Measurements from ENCODE around the gene PPP1R9A.

Gene PPP1R9A

GRCh38 chr7:95095259-95095965 lies 188.0 kb downstream of the PPP1R9A start:
- H3K4me3 ChIP-seq (ENCODE audit: low read depth, low read length), result no peak overlapping the region
- no peaks in the 10 kb centered on the region for H3K9me3 ChIP-seq (ENCODE audit: control insufficient read depth, low read length)

GRCh38 chr7:95095966-95096540 lies 188.7 kb downstream of the PPP1R9A start:
- Histone ChIP-seq H3K27me3 (ENCODE audit: control insufficient read depth, insufficient read depth, low read length) (no peaks in the 10 kb centered on the region), H3K4me3 (ENCODE audit: low read depth, low read length) (no peak overlapping the region), H3K4me1 (peaks cover 5% of the 10 kb centered on the region), H3K36me3 (ENCODE audit: control insufficient read depth, insufficient read depth, low read length) (no peaks in the 10 kb centered on the region), H3K79me2 (no peaks in the 10 kb centered on the region), H3K9ac (no peak overlapping the region), H2AFZ (no peak overlapping the region), H3K27ac (no peak overlapping the region), H3K4me2 (ENCODE audit: low read length) (no peak overlapping the region), H3K9me3 (ENCODE audit: control insufficient read depth, low read length) (no peaks in the 10 kb centered on the region)
- TF ChIP-seq CTCF (IDR thresholded peaks at IDR 0.05), result no peak

More at GRCh38 chr7:95095259-95095965, 188.0 kb downstream of the PPP1R9A start:
- no peak overlapping the region for H3K4me2 ChIP-seq (ENCODE audit: low read length)
- no peak overlapping the region for H3K9ac ChIP-seq
- no peak overlapping the region for H2AFZ ChIP-seq
- no peaks in the 10 kb centered on the region for H3K79me2 ChIP-seq
- no peaks in the 10 kb centered on the region for H3K36me3 ChIP-seq (ENCODE audit: control insufficient read depth, insufficient read depth, low read length)
- H3K27ac ChIP-seq, result no peak overlapping the region
- H3K4me1 ChIP-seq, result peaks cover 5% of the 10 kb centered on the region
- TF ChIP-seq CTCF (IDR thresholded peaks at IDR 0.05), result no peak
- H3K27me3 ChIP-seq (ENCODE audit: control insufficient read depth, insufficient read depth, low read length), result no peaks in the 10 kb centered on the region

- Histone ChIP-seq H2AFZ (no peak overlapping the region), H3K4me3 (ENCODE audit: low read depth, low read length) (no peak overlapping the region), H3K27me3 (ENCODE audit: control insufficient read depth, insufficient read depth, low read length) (no peaks in the 10 kb centered on the region), H3K79me2 (no peaks in the 10 kb centered on the region), H3K9ac (no peak overlapping the region), H3K4me2 (ENCODE audit: low read length) (no peak overlapping the region), H3K27ac (no peak overlapping the region), H3K9me3 (ENCODE audit: control insufficient read depth, low read length) (no peaks in the 10 kb centered on the region), H3K36me3 (ENCODE audit: control insufficient read depth, insufficient read depth, low read length) (no peaks in the 10 kb centered on the region), H3K4me1 (peaks cover 5% of the 10 kb centered on the region)
- no peak for TF ChIP-seq CTCF (IDR thresholded peaks at IDR 0.05)
These were observed 189.9 kb downstream of the PPP1R9A start for GRCh38 chr7:95097291-95097690.

- Histone ChIP-seq H3K27me3 (ENCODE audit: control insufficient read depth, insufficient read depth, low read length) (no peaks in the 10 kb centered on the region), H3K79me2 (no peaks in the 10 kb centered on the region), H3K27ac (no peak overlapping the region), H3K4me2 (ENCODE audit: low read length) (no peak overlapping the region), H3K9ac (no peak overlapping the region), H3K4me3 (ENCODE audit: low read depth, low read length) (no peak overlapping the region), H2AFZ (no peak overlapping the region), H3K9me3 (ENCODE audit: control insufficient read depth, low read length) (no peaks in the 10 kb centered on the region), H3K36me3 (ENCODE audit: control insufficient read depth, insufficient read depth, low read length) (no peaks in the 10 kb centered on the region), H3K4me1 (peaks cover 5% of the 10 kb centered on the region)
- TF ChIP-seq CTCF (IDR thresholded peaks at IDR 0.05), result no peak
These were observed 190.5 kb downstream of the PPP1R9A start for GRCh38 chr7:95097851-95098250.

GRCh38 chr7:95099106-95099505 lies 191.7 kb downstream of the PPP1R9A start:
- Histone ChIP-seq H3K27me3 (ENCODE audit: control insufficient read depth, insufficient read depth, low read length) (no peaks in the 10 kb centered on the region), H2AFZ (no peak overlapping the region), H3K27ac (no peak overlapping the region), H3K4me1 (peaks cover 5% of the 10 kb centered on the region), H3K9ac (no peak overlapping the region), H3K4me2 (ENCODE audit: low read length) (no peak overlapping the region), H3K4me3 (ENCODE audit: low read depth, low read length) (no peak overlapping the region), H3K79me2 (no peaks in the 10 kb centered on the region), H3K9me3 (ENCODE audit: control insufficient read depth, low read length) (no peaks in the 10 kb centered on the region), H3K36me3 (ENCODE audit: control insufficient read depth, insufficient read depth, low read length) (no peaks in the 10 kb centered on the region)
- TF ChIP-seq CTCF (IDR thresholded peaks at IDR 0.05), result no peak

Measured in parathyroid adenoma (tissue), 2 donors.